ENCODE data around the gene IFNAR2.

GRCh38 chr21:33259428-33259827 lies 29.7 kb downstream of the IFNAR2 start:
- no peak for TF ChIP-seq CTCF (IDR thresholded peaks at IDR 0.05)
- TF ChIP-seq POLR2A (IDR thresholded peaks at IDR 0.05), result no peak

All from heart left ventricle (tissue), 13 donors.